Astrocyte (in vitro differentiated cells and primary cell): ENCODE data around the gene SLC6A9.

Experiments used
- CTCF ChIP-seq: IDR thresholded peaks from 2 replicates; pipeline ENCODE4 v1.5.1; 2011; ENCODE audit warnings: low read depth, mild to moderate bottlenecking, inconsistent platforms, low read length, moderate library complexity; ENCODE audit not compliant: insufficient read depth
- EZH2 ChIP-seq: IDR thresholded peaks from 2 replicates; pipeline ENCODE4 v1.6.1; 2012; ENCODE audit warnings: mild to moderate bottlenecking, low read length, inconsistent platforms; ENCODE audit not compliant: insufficient read depth

DNA sequence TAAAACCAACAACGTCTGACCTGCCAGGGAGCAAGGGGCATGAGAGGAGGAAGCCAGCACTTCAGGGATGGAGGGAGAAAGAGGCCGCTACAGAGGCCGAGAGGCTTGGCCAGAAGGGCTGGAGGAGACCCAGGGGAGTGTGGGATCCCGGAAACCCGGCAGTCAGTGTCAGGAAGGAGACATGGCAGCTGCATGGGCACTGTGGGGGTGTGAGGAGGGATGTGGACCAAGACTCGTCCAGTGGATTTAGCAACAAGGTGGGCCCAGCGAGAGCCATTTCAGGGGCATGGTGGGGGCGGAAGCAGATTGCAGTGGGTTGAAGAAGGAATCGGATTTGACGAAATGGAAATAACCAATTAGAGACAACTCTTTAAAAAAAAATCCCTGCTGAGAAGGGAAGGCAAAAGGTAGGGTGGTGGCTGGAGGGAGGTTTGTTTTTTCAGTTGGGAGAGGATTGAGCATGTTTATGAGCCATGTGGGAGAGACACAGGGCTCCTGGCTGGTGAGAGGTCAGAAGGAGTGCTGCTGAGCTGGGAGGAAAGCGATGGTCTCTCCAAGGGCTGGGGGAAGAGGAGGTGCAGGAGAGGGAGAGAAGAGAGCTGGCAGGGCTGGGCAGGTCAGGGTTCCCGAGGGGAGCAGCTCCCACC, 47.9 kb downstream of the SLC6A9 start:
- TF ChIP-seq CTCF, result no peak
- no peak for TF ChIP-seq EZH2
